Activated T-helper 17 cell treated with anti-CD3 and anti-CD28 coated beads, Interleukin-2, amount 50 U/mL, for 72 hours (primary cell): ENCODE data around the gene FLNB. TPM values are rescaled to one million over a fixed set of nuclear protein-coding genes. Genes with fewer than 3 reads are reported as not detected.

ENCODE experiments used
- ATAC-seq: fragments of 150-1000 bp; cut with Tn5 transposase; replicated peaks from 2 replicates; pipeline ENCODE4 v1.10.0; 2021; ENCODE audit warnings: mild to moderate bottlenecking, moderate library complexity
- H3K27ac Mint-ChIP-seq: one replicate; pipeline ENCODE4 v1.8.0; 2022; ENCODE audit warnings: mixed read lengths
- H3K27me3 Mint-ChIP-seq: one replicate; pipeline ENCODE4 v1.8.0; 2022; ENCODE audit warnings: mixed read lengths
- H3K36me3 Mint-ChIP-seq: one replicate; pipeline ENCODE4 v1.8.0; 2022; ENCODE audit warnings: low read depth, mild to moderate bottlenecking, mixed read lengths
- H3K4me1 Mint-ChIP-seq: one replicate; pipeline ENCODE4 v1.8.0; 2022; ENCODE audit warnings: mixed read lengths
- H3K4me3 Mint-ChIP-seq: one replicate; pipeline ENCODE4 v1.8.0; 2022; ENCODE audit warnings: mild to moderate bottlenecking, mixed read lengths
- H3K9me3 Mint-ChIP-seq: one replicate; pipeline ENCODE4 v1.8.0; 2022; ENCODE audit warnings: mixed read lengths
- total RNA-seq, 2 donors: library from RNA; stranded (reverse); gene quantifications; one replicate each; pipeline ENCODE4 v1.2.3, GENCODE V29; 2022

The FLNB gene
- total RNA-seq, 2 donors from 2014 or later = 22.5 to 23.6 TPM

GRCh38 chr3:58180940-58181587, 172.8 kb downstream of the FLNB start:
- Mint-ChIP-seq H3K27me3 (no peaks in the 10 kb centered on the region), H3K4me3 (no peak overlapping the region), H3K9me3 (no peaks in the 10 kb centered on the region), H3K36me3 (no peaks in the 10 kb centered on the region), H3K27ac (no peak overlapping the region), H3K4me1 (peaks cover 10% of the 10 kb centered on the region)
- no peak for ATAC-seq

- Mint-ChIP-seq H3K27me3 (no peaks in the 10 kb centered on the region), H3K4me1 (peaks cover 7% of the 10 kb centered on the region), H3K36me3 (no peaks in the 10 kb centered on the region), H3K9me3 (no peaks in the 10 kb centered on the region), H3K27ac (no peak overlapping the region), H3K4me3 (no peak overlapping the region)
- no peak for ATAC-seq
Measured at GRCh38 chr3:58183221-58183620, 175.0 kb downstream of the FLNB start.

GRCh38 chr3:58183891-58184290, 175.7 kb downstream of the FLNB start:
- H3K4me3 Mint-ChIP-seq = no peak overlapping the region

GRCh38 chr3:58184309-58184981, 176.2 kb downstream of the FLNB start:
- Mint-ChIP-seq H3K27ac (no peak overlapping the region), H3K9me3 (no peaks in the 10 kb centered on the region), H3K36me3 (no peaks in the 10 kb centered on the region), H3K4me1 (no peaks in the 10 kb centered on the region), H3K4me3 (no peak overlapping the region), H3K27me3 (no peaks in the 10 kb centered on the region)
- ATAC-seq = no peak

More at GRCh38 chr3:58183891-58184290, 175.7 kb downstream of the FLNB start:
- Mint-ChIP-seq H3K36me3 (no peaks in the 10 kb centered on the region), H3K9me3 (no peaks in the 10 kb centered on the region), H3K27ac (no peak overlapping the region), H3K27me3 (no peaks in the 10 kb centered on the region), H3K4me1 (peaks cover under 1% of the 10 kb centered on the region)
- ATAC-seq = no peak

GRCh38 chr3:58184982-58185360, 176.7 kb downstream of the FLNB start:
- no peak overlapping the region for H3K27ac Mint-ChIP-seq
- H3K9me3 Mint-ChIP-seq = no peaks in the 10 kb centered on the region
- no peak overlapping the region for H3K4me3 Mint-ChIP-seq
- no peaks in the 10 kb centered on the region for H3K36me3 Mint-ChIP-seq
- H3K4me1 Mint-ChIP-seq = no peaks in the 10 kb centered on the region
- ATAC-seq = no peak
- H3K27me3 Mint-ChIP-seq = no peaks in the 10 kb centered on the region

- Mint-ChIP-seq H3K36me3 (no peaks in the 10 kb centered on the region), H3K4me3 (no peak overlapping the region), H3K27ac (no peak overlapping the region), H3K4me1 (no peaks in the 10 kb centered on the region), H3K9me3 (no peaks in the 10 kb centered on the region), H3K27me3 (no peaks in the 10 kb centered on the region)
- ATAC-seq = peak; percentile 41
Measured at GRCh38 chr3:58188173-58188564, 179.9 kb downstream of the FLNB start.

- H3K27me3 Mint-ChIP-seq = no peaks in the 10 kb centered on the region
- H3K9me3 Mint-ChIP-seq = no peaks in the 10 kb centered on the region
- H3K27ac Mint-ChIP-seq = no peak overlapping the region
- ATAC-seq = no peak
- no peaks in the 10 kb centered on the region for H3K36me3 Mint-ChIP-seq
- no peak overlapping the region for H3K4me3 Mint-ChIP-seq
- no peaks in the 10 kb centered on the region for H3K4me1 Mint-ChIP-seq
Measured at GRCh38 chr3:58188921-58189451, 180.8 kb downstream of the FLNB start.

GRCh38 chr3:58189691-58190090, 181.5 kb downstream of the FLNB start:
- no peak for ATAC-seq
- H3K4me3 Mint-ChIP-seq = no peak overlapping the region
- no peaks in the 10 kb centered on the region for H3K9me3 Mint-ChIP-seq
- H3K36me3 Mint-ChIP-seq = no peaks in the 10 kb centered on the region
- no peak overlapping the region for H3K27ac Mint-ChIP-seq
- no peaks in the 10 kb centered on the region for H3K27me3 Mint-ChIP-seq
- no peaks in the 10 kb centered on the region for H3K4me1 Mint-ChIP-seq

- H3K4me1 Mint-ChIP-seq = no peaks in the 10 kb centered on the region
- H3K9me3 Mint-ChIP-seq = no peaks in the 10 kb centered on the region
- no peaks in the 10 kb centered on the region for H3K36me3 Mint-ChIP-seq
- H3K27ac Mint-ChIP-seq = no peak overlapping the region
- H3K27me3 Mint-ChIP-seq = no peaks in the 10 kb centered on the region
- H3K4me3 Mint-ChIP-seq = no peak overlapping the region
- ATAC-seq = no peak
Measured at GRCh38 chr3:58190291-58190690, 182.1 kb downstream of the FLNB start.

- Mint-ChIP-seq H3K36me3 (no peaks in the 10 kb centered on the region), H3K27ac (no peak overlapping the region), H3K4me1 (no peaks in the 10 kb centered on the region), H3K4me3 (no peak overlapping the region), H3K9me3 (no peaks in the 10 kb centered on the region), H3K27me3 (no peaks in the 10 kb centered on the region)
- no peak for ATAC-seq
Measured at GRCh38 chr3:58190882-58191281, 182.7 kb downstream of the FLNB start.

- Mint-ChIP-seq H3K27ac (no peak overlapping the region), H3K27me3 (no peaks in the 10 kb centered on the region), H3K4me3 (no peak overlapping the region), H3K9me3 (no peaks in the 10 kb centered on the region), H3K4me1 (no peaks in the 10 kb centered on the region), H3K36me3 (no peaks in the 10 kb centered on the region)
- ATAC-seq = no peak
Measured at GRCh38 chr3:58191361-58191991, 183.3 kb downstream of the FLNB start.

- H3K36me3 Mint-ChIP-seq = no peaks in the 10 kb centered on the region
- H3K9me3 Mint-ChIP-seq = no peaks in the 10 kb centered on the region
- no peak overlapping the region for H3K27ac Mint-ChIP-seq
- no peak for ATAC-seq
- no peak overlapping the region for H3K4me3 Mint-ChIP-seq
- no peaks in the 10 kb centered on the region for H3K27me3 Mint-ChIP-seq
- no peaks in the 10 kb centered on the region for H3K4me1 Mint-ChIP-seq
Measured at GRCh38 chr3:58192069-58192468, 183.8 kb downstream of the FLNB start.

GRCh38 chr3:58193682-58194407, 185.6 kb downstream of the FLNB start:
- ATAC-seq = peak; percentile 65
- no peak overlapping the region for H3K27ac Mint-ChIP-seq
- no peaks in the 10 kb centered on the region for H3K9me3 Mint-ChIP-seq
- H3K27me3 Mint-ChIP-seq = peaks cover 4% of the 10 kb centered on the region
- H3K4me1 Mint-ChIP-seq = no peaks in the 10 kb centered on the region
- H3K4me3 Mint-ChIP-seq = no peak overlapping the region
- H3K36me3 Mint-ChIP-seq = no peaks in the 10 kb centered on the region

- Mint-ChIP-seq H3K36me3 (no peaks in the 10 kb centered on the region), H3K27ac (no peak overlapping the region), H3K9me3 (no peaks in the 10 kb centered on the region), H3K27me3 (peaks cover 15% of the 10 kb centered on the region), H3K4me3 (no peak overlapping the region), H3K4me1 (no peaks in the 10 kb centered on the region)
- no peak for ATAC-seq
Measured at GRCh38 chr3:58197588-58197987, 189.4 kb downstream of the FLNB start.
